VCaP (cell line): ENCODE results near the gene OR52D1.

Experiments
- H3K27ac ChIP-seq: fragments of 450-650 bp; 2 replicates; pipeline ENCODE4 v1.5.1; 2017
- TF ChIP-seq, protein P1 (sequence below): fragments of 450-650 bp; conservative IDR thresholded peaks from 2 replicates; pipeline ENCODE4 v1.5.1; 2017; ENCODE audit warnings: mild to moderate bottlenecking, moderate library complexity

OR52D1 gene

DNA sequence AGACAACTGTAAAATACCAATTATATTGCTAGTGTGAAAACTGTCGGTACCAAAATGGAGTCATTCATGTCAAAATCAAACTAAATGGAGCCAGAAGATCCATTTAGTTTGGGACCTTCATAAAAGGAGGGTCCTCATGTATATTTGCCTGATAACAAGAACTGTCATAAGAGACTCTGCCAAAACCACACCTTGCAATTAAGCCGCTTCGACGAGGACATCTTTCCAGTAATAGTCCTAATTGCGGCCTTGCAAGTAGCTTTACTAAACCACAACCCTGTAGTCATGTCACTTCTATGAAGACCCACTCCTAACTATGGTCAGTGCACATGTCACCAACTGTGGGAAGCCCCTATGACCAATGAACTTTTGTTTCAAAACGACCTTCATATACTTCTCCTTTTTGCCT lies 11.9 kb downstream of the OR52D1 start:
- H3K27ac ChIP-seq = no peak overlapping the region
- TF ChIP-seq, protein P1, sequence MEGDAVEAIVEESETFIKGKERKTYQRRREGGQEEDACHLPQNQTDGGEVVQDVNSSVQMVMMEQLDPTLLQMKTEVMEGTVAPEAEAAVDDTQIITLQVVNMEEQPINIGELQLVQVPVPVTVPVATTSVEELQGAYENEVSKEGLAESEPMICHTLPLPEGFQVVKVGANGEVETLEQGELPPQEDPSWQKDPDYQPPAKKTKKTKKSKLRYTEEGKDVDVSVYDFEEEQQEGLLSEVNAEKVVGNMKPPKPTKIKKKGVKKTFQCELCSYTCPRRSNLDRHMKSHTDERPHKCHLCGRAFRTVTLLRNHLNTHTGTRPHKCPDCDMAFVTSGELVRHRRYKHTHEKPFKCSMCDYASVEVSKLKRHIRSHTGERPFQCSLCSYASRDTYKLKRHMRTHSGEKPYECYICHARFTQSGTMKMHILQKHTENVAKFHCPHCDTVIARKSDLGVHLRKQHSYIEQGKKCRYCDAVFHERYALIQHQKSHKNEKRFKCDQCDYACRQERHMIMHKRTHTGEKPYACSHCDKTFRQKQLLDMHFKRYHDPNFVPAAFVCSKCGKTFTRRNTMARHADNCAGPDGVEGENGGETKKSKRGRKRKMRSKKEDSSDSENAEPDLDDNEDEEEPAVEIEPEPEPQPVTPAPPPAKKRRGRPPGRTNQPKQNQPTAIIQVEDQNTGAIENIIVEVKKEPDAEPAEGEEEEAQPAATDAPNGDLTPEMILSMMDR = no peak

DNA sequence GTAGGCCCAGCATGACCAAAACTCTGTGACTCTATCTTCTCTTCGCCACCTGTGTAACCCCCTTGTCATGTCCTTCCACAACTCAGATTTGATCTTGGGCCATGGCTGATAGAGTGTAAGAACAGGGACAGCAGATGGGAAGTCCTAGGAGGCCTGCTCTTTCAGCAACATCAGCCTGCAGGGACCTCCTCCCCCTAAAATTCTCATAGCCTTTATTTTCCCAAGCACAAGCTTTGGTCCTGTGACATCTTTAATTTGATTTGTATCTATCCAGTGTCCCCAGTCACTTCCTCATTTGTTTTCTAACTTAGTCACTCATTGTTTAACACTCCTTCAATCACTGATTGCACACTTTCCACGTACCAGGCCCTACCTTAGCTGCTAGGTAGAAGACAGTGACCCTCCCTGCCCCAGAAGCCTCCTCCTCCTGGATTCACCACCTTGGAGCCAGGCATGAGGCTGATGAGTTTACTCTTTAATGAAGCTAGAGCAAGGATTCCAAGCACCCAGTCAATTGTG lies 16.0 kb downstream of the OR52D1 start:
- H3K27ac ChIP-seq = no peak overlapping the region
- TF ChIP-seq, protein P1 = no peak

DNA sequence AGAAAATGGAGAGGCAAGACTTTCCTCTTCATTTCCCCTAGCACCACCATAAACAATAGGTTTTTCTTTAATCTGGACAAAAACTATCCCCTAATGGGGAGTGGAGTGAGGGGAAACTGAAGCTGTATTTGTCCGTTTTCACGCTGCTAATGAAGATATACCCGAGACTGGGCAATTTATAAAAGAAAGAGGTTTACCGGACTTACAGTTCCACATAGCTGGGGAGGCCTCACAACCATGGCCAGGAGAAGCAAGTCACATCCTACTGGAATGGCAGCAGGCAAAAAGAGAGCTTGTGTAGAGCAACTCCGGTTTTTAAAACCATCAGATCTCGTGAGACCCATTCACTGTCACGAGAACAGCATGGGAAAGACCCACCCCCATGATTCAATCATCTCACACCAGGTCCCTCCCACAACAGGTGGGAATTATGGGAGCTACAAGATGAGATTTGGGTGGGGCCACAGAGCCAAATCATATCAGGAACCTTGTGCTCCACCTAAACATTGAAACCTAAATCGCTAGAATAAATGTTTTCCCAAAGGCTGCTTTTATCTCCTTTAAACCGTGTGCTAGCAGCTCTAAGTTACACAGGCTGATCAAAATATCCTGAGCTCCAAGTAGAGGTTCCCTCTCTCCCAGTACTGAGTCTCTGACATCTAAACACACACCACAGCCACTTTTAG lies 17.0 kb downstream of the OR52D1 start:
- no peak overlapping the region for H3K27ac ChIP-seq
- TF ChIP-seq, protein P1 = no peak

DNA sequence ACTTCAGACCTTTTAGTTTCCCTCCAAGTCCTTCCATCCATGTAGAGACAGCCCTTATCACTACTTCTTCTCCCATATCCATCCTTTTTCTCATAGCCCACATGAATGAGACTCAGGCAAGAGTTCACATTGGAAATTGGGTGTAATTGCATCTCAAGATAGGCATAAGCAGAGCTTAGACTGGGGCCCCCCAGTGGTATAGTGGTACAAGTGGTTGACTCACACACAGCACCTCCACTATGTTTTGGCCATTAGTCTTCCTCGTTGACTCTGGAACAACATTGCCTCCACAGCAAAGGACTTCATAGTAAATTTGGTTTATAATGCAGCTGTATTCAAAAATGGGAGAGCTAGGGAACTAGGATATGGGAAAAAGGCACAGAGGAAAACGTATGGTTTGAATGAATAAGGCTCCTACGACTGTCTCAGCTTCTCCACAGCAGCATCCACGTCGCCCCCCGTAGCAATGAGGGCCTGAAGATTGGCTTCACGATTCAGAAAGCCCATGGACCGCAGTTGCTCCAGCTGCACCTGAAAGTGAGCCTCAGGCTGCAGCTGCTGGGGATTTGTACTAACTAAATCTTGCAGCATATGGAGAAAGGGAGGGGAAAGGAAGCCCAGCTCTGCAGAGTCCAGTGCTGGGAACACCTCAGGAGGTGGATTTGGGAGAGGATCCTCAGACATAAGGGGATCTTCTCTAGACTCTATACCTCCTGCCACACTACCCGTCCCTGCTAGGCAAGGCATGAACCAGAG lies 18.9 kb downstream of the OR52D1 start:
- TF ChIP-seq, protein P1 = no peak
- H3K27ac ChIP-seq = no peak overlapping the region

DNA sequence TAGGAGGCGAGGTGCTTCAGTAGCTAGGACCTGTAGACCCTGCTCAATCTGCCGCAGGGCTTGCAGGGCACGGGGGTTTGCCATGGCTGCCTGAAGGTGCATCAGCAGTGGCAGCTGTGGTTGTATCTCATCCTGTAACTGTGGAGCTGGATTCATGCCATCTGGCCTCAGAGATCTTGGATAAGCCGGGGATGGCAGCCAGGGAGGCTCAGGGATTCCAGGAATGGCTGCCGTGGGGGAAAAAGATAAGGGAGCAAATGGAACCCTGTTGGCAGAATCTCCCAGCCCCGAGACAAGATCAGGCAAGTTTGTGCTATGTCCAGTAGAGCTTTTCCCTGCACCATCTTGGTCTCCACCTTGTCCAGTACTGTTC lies 19.4 kb downstream of the OR52D1 start:
- no peak overlapping the region for H3K27ac ChIP-seq

DNA sequence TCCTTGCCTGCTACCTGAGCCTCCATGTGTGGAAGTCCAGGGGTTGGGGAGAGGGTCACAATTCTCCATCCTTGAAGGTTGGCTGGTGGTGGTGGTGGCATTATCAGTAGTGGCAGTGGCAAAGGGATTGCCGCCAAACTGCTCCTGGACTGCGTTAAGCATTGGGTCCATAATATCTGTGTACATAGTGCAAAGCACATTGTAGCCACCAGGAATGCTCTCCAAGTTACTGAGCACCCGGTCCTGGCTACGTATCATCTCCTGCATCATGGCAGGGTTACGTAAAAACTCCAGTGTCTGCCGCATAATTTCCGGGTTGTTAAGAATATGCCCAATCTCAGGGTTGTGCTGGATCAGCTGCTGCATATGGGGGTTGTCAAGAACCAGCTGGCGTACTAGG lies 20.1 kb downstream of the OR52D1 start:
- TF ChIP-seq, protein P1 = no peak
- H3K27ac ChIP-seq = no peak overlapping the region

More for the DNA sequence above, 19.4 kb downstream of the OR52D1 start:
- TF ChIP-seq, protein P1 = no peak

DNA sequence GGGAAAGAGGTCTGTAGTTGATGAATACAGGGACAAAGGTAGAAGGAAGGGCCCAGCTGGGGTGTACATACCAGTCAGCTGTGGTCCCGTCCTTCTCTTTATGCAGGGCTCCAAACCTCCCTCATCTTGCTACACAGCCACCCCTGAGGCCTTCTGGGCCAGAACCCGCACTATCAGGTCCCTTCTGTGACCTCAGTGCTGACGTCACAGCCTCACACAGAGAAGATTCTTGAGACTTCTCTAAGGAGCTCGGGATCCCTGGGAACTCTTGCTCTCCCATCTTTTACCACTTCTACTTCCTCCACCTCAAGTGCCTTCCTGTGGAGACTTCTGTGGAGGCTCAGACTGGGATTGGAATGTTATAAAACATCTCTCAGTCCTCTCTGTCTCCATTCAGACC lies 21.3 kb downstream of the OR52D1 start, which contains the start of gene UBQLN3:
Gene UBQLN3, minus strand, starts transcription at position 155 of the 400 bp plus-strand sequence. CDS start 399 bp downstream, outside the sequence.
- no peak within 1 kb of the TSS for H3K27ac ChIP-seq
- TF ChIP-seq, protein P1 = no peak
